HepG2 (cell line): ENCODE data around the gene SLC38A3. TPM values are rescaled to one million over a fixed set of nuclear protein-coding genes. Genes with fewer than 3 reads are reported as not detected.

ENCODE experiments used
- FOXP1 ChIP-seq, 2 experiments: fragments of 450-650 bp in 1 of 2; IDR thresholded peaks; 2 replicates each; pipeline ENCODE4 v1.6.1; 2017 to 2018; ENCODE audit warnings: antibody characterized with exemption in 1 of 2
- GMEB2 ChIP-seq: IDR thresholded peaks from 2 replicates; pipeline ENCODE4 v1.6.1; 2016; ENCODE audit warnings: missing biosample characterization, missing genetic modification reagents, low read depth
- HIC2 ChIP-seq: sonication (generic); formaldehyde crosslinking; IDR thresholded peaks from 2 replicates; pipeline ENCODE4 v1.9.0; 2022; ENCODE audit warnings: low read depth, missing genetic modification reagents
- KMT2A ChIP-seq: sonication (generic); formaldehyde crosslinking; IDR thresholded peaks from 2 replicates; pipeline ENCODE4 v1.4.0; 2020; ENCODE audit warnings: missing genetic modification reagents
- PATZ1 ChIP-seq: sonication (generic); formaldehyde crosslinking; IDR thresholded peaks from 2 replicates; pipeline ENCODE4 v1.4.0; 2020; ENCODE audit warnings: missing genetic modification reagents
- PRMT3 ChIP-seq: sonication (generic); formaldehyde crosslinking; IDR thresholded peaks from 2 replicates; pipeline ENCODE4 v1.8.1; 2022; ENCODE audit warnings: low read depth, mild to moderate bottlenecking, moderate library complexity, missing genetic modification reagents, borderline replicate concordance
- RFX5 ChIP-seq: IDR thresholded peaks from 2 replicates; pipeline ENCODE4 v1.6.1; 2011; ENCODE audit warnings: low read depth, low read length, improper control_type of control experiment
- TAF1 ChIP-seq: sonication (generic); formaldehyde crosslinking; IDR thresholded peaks from 2 replicates; pipeline ENCODE4 v1.4.0; 2020; ENCODE audit warnings: missing genetic modification reagents
- THAP7 ChIP-seq: sonication (generic); formaldehyde crosslinking; IDR thresholded peaks from 2 replicates; pipeline ENCODE4 v1.8.1; 2023; ENCODE audit warnings: mild to moderate bottlenecking, missing genetic modification reagents
- ZBTB34 ChIP-seq: sonication (generic); formaldehyde crosslinking; IDR thresholded peaks from 2 replicates; pipeline ENCODE4 v1.8.0; 2022; ENCODE audit warnings: mild to moderate bottlenecking, missing genetic modification reagents
- ZNF33B ChIP-seq: sonication (generic); formaldehyde crosslinking; IDR thresholded peaks from 2 replicates; pipeline ENCODE4 v1.5.1; 2020; ENCODE audit warnings: mild to moderate bottlenecking, missing genetic modification reagents
- ZNF354B ChIP-seq: sonication (generic); formaldehyde crosslinking; IDR thresholded peaks from 2 replicates; pipeline ENCODE4 v1.8.0; 2022; ENCODE audit warnings: mild to moderate bottlenecking, missing genetic modification reagents
- ZNF710 ChIP-seq: sonication (generic); formaldehyde crosslinking; IDR thresholded peaks from 2 replicates; pipeline ENCODE4 v1.5.0; 2020; ENCODE audit warnings: mild to moderate bottlenecking, missing genetic modification reagents, borderline replicate concordance
- ZNF770 ChIP-seq: sonication (generic); formaldehyde crosslinking; IDR thresholded peaks from 2 replicates; pipeline ENCODE4 v1.5.0; 2020; ENCODE audit warnings: mild to moderate bottlenecking, missing genetic modification reagents
- polyA plus RNA-seq, 8 experiments: library from polyadenylated mRNA; depleted of rRNA in 3 of 8; stranded (reverse) in 7 of 8; unstranded in 1 of 8; fragments of >200 nt; fragmentation: Illumina TruSeq in 4 of 8; extraction: Trizol in 4 of 8; gene quantifications; 2 replicates each; pipeline versions ENCODE4 v1.2.1 to v1.2.3, GENCODE V29; 2011 to 2016; ENCODE audit warnings: low read depth in 4 of 8, missing spikeins in 1 of 8, mixed read lengths in 1 of 8; ENCODE audit not compliant: insufficient read depth in 1 of 8
- total RNA-seq, 5 experiments: library from RNA; depleted of rRNA; stranded (reverse); fragments of >200 nt; fragmentation: Illumina TruSeq; extraction: Trizol; gene quantifications; 2 replicates each; pipeline ENCODE4 v1.2.3, GENCODE V29; 2016; ENCODE audit warnings: low read depth in 1 of 5

SLC38A3 gene
- total and polyA plus RNA-seq, 2 of the 13 experiments (the other 11 are each of a cell fraction or from before 2014, with no cell fraction given), result 29.8 to 164 TPM

GRCh38 chr3:50195501-50196252, 9.4 kb upstream of the SLC38A3 start (continued):
- TF ChIP-seq ZNF33B (CRISPR knock-in tag) (peak; percentile 76; the same call in 1 of the 2 replicates), ZNF354B (CRISPR knock-in tag) (peak; percentile 95), THAP7 (CRISPR knock-in tag) (peak; percentile 74; the same call in 1 of the 2 replicates), ZBTB34 (CRISPR knock-in tag) (no peak; the same call in 1 of the 2 replicates), GMEB2 (CRISPR knock-in tag) (no peak), HIC2 (CRISPR knock-in tag) (peak; percentile 96), RFX5 (no peak; the same call in 1 of the 2 replicates), KMT2A (CRISPR knock-in tag) (no peak), FOXP1 (IDR thresholded peaks at IDR 0.05) (peak; percentile 59), FOXP1 (CRISPR knock-in tag; IDR thresholded peaks at IDR 0.05) (peak; percentile 74), ZNF770 (CRISPR knock-in tag) (peak; percentile 57; the same call in 1 of the 2 replicates), PRMT3 (CRISPR knock-in tag) (peak; percentile 89; the same call in 1 of the 2 replicates), ZNF710 (CRISPR knock-in tag) (0 out of 2 replicates have a peak, but pooled peaks have one; percentile 10), PATZ1 (CRISPR knock-in tag) (peak; percentile 97), TAF1 (CRISPR knock-in tag) (peak; percentile 65; the same call in 1 of the 2 replicates)
